Liver (tissue), 3 donors: ENCODE measurements around the gene DSCAM.

ENCODE experiments used
- ATF3 ChIP-seq: IDR thresholded peaks from 2 replicates; pipeline ENCODE4 v1.6.1; 2016; ENCODE audit warnings: antibody characterized with exemption
- CTCF ChIP-seq: fragments of 150-350 bp; IDR thresholded peaks from 2 replicates; pipeline ENCODE4 v1.5.1; 2017; ENCODE audit warnings: improper control_type of control experiment, low read depth, low read length; ENCODE audit not compliant: missing input control
- FOXA1 ChIP-seq: IDR thresholded peaks from 2 replicates; pipeline ENCODE4 v1.6.1; 2016; ENCODE audit warnings: antibody characterized with exemption
- FOXA2 ChIP-seq: IDR thresholded peaks from 2 replicates; pipeline ENCODE4 v1.6.1; 2016; ENCODE audit warnings: antibody characterized with exemption
- HNF4G ChIP-seq: IDR thresholded peaks from 2 replicates; pipeline ENCODE4 v1.6.1; 2016; ENCODE audit warnings: antibody characterized with exemption
- JUND ChIP-seq, 2 donors: IDR thresholded peaks; 2 replicates each; pipeline ENCODE4 v1.6.1; 2016; ENCODE audit warnings: antibody characterized with exemption in 2 of 2
- MAX ChIP-seq: IDR thresholded peaks from 2 replicates; pipeline ENCODE4 v1.6.1; 2016; ENCODE audit warnings: antibody characterized with exemption
- RAD21 ChIP-seq, 2 donors: IDR thresholded peaks; 2 replicates each; pipeline ENCODE4 v1.6.1; 2016; ENCODE audit warnings: antibody characterized with exemption in 2 of 2, mild to moderate bottlenecking in 2 of 2
- REST ChIP-seq: IDR thresholded peaks from 2 replicates; pipeline ENCODE4 v1.6.1; 2016; ENCODE audit warnings: antibody characterized with exemption, mild to moderate bottlenecking
- TAF1 ChIP-seq: conservative IDR thresholded peaks from 2 replicates; pipeline ENCODE4 v1.6.1; 2016; ENCODE audit warnings: antibody characterized with exemption, mild to moderate bottlenecking
- YY1 ChIP-seq: IDR thresholded peaks from 2 replicates; pipeline ENCODE4 v1.6.1; 2016; ENCODE audit warnings: antibody characterized with exemption, mild to moderate bottlenecking
- donor health status: healthy.
- donor health status: healthy.

- TF ChIP-seq RAD21 (IDR thresholded peaks at IDR 0.05) (no peak), YY1 (no peak), CTCF (no peak), HNF4G (no peak), ATF3 (no peak), JUND (IDR thresholded peaks at IDR 0.05) (no peak), MAX (no peak), TAF1 (no peak), FOXA1 (no peak), REST (no peak), FOXA2 (no peak)
Measured at GRCh38 chr21:40837456-40837855, 9.5 kb downstream of the DSCAM start.
